GM18951 (cell line): ENCODE results near the gene FBXO4.
A peak's percentile ranks its signal among the peaks of the same experiment; 100 is the strongest.
"Not testable (repeated sequence)": the region's sequence is repeated elsewhere in the genome, so short reads cannot be mapped to it uniquely, and the experiment has no call there.

Experiments
- POLR2A ChIP-seq: IDR thresholded peaks from 4 replicates; pipeline ENCODE4 v1.6.1; 2011; ENCODE audit warnings: mild to moderate bottlenecking; ENCODE audit not compliant: insufficient read length, insufficient read depth; ENCODE audit errors: extremely low read depth
- in situ Hi-C: fragments of 300-500 bp; cut with MboI; formaldehyde crosslinking; loops from one replicate; pipeline ENCODE4 v1.12.0; 2022; ENCODE audit warnings: low sequenced_read_pairs, mixed read lengths, inconsistent platforms; ENCODE audit not compliant: unreplicated experiment

The FBXO4 gene

DNA sequence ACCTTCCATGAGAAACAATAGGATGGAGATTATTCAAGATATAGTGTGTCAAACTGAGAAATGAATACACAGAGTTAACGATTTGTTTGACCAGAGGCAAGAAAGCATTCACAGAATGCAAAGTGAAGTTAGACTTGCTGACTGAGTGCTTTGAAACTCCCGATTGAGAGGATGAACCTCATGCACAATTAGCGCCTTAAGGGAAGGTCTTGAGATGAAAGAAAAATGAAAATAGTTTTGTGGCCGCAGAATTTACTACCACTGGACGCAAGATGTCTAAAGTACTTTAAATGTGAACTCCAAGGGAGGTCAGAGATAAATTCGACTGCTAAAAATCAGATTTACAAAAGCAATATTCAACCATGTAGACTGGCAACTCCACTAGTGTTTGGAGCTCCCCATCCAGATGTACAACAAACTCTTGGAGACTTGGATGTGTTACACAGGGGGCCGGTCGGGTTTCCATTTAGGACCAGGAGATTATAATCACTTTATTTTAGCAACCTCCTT is 21.6 kb upstream of the FBXO4 start:
- in situ Hi-C loops, result no loop called here
- no peak for TF ChIP-seq POLR2A

DNA sequence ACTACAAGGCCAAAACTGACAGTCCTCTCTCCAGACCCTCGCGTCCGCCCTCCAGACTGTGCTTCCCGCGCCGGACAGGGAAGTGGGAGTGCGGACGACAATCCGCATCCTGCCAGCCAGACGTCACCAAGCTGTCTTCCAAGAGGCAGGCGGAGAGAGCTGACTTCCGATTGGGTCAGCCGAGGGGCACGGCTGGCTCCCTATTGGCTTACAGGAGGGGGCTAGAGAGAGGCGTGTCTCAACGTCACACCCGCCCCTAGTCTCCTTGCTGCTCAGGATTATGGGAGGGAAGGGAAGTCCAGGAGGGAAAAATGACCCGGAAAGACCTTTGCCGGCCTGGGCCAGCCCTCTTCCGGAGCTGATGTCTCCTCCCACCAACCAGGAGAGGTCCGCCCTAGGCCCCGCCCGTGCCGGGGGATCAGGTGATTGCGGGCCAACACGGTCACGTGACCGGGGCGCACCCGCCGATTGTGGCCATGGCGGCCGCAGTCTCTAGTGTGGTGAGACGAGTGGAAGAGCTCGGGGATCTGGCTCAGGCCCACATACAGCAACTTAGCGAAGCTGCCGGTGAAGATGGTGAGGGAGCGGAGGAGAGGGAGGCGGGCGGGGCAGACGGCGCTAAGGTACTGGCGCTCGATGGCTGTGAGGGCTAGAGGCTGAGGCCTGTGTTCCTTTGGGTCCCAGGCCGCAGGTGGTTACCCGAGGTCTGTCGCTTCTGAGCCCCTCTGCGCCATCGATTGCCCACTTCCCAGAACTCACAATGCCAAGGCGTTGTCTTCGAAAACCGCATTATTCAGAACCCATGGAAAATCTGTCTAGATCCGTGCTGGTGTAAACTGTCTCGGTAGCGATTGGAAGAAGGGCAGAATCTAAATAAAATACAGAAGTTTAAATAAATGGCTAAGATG is 20.9 kb upstream of the FBXO4 start, which contains the start of gene RIMOC1:
Gene RIMOC1 (plus strand): TSS at position 453 of the 908 bp plus-strand sequence. CDS start 24 bp downstream, at position 477.
- TF ChIP-seq POLR2A, result peak; percentile 91
- in situ Hi-C loops, result no loop called here

DNA sequence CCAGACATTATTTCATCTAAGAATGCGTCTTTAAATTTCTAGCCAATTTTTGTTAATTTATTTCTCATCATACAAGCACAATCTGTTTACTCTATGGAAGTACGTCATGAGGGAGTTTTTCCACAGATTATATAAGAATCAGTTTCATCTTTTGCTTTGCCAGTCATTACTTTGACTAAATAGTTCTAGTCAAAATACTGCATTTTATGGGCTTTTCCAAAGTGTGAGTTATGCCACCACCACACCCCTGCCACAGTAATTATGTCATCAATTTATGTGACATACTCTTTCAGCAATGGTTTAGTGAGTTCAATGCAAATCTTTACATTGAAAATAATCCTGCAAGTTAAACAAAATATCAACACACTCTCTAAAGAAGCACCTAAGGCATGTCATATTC is 18.9 kb upstream of the FBXO4 start:
- in situ Hi-C loops, result no loop called here
- no peak for TF ChIP-seq POLR2A

DNA sequence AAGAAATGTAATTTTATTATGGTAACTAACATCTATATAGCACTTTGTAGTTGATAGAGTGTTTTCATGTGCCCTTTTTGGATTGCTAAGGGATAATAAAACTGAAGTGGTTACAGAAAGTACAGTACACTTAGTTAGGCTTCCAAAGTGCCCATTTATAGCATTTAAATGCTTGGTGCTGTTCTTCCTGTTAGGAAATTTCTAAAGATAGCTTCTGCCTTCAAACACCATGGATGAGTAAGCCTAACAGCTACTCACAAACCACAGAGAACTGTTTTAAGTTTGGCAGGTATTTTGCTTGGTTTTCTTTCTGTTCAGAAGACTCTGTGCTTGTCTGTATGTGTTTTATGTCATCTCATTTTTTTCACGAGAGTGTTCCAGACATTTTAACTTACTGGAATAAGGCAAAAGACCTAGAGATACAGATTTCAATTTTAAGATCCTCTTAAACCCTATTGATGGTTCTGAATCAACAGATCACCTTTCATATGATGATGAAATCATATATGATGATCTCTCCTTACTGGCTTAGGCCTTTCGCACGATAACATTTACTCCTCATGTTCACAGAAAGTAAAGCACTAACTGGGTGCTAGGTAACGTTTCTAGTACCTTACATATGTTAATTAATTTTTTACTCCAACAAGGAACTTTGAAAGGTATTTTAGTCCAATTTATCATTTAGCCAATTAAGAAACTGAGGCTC is 16.6 kb upstream of the FBXO4 start:
- in situ Hi-C loops, result no loop called here
- TF ChIP-seq POLR2A, result no peak

DNA sequence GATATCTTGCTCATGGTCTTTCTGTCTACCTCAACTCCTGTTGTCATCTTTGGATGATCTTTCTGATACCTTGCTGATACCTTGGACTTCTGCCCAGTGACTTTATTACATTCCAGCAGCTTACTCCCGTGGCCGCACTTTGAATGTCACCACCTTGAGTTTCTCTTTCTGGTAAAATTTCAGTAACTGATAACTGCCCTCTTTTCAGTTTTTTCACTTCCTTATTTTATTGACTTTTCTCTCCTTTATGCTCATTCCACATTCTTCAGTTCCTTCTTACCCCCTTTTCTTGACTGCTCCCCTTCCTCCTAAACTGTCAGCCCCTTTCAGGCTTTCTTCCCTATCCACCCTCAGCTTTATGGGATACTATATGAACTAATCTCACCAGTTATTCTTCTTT is 7.0 kb upstream of the FBXO4 start:
- no peak for TF ChIP-seq POLR2A
- in situ Hi-C loops, result no loop called here

DNA sequence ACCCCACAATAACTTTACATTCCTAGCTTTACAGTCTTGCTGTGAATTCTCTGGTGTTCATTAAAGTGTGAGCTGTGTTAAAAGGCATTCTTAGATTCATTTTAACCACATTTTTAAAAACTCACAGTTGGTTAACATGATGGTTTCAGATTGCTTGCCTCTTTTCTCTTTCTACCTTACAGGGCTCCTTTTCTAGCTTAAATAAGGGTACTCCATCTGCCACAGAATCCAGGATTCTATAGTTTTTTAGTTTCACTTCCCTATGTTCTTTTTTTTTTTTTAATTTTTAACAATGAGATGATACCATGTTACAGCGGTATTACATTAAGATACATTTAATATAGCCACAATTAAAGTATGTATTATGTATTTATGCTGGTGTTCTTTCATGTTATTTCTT is 3.9 kb upstream of the FBXO4 start:
- in situ Hi-C loops, result no loop called here

DNA sequence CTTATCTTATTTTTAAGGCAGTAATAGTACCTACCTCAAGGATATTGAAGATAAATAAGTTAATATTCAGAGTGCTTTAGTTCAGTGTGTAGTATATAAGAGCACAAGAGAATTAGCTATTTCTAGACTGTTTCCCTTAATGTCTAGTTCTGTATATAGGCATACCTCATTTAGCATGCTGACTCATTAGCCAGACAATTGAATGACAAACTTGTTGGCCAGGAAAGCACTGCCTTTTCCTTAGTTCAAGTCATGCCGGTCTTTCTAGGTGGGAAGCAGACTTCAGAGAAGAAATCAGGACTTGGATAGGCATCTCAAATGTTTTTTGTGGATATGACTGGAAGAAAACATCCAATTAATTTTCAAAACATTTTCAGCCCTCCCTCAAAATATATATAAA is 3.2 kb upstream of the FBXO4 start:
- TF ChIP-seq POLR2A, result no peak
- in situ Hi-C loops, result no loop called here

More for the DNA sequence above, 3.9 kb upstream of the FBXO4 start:
- TF ChIP-seq POLR2A, result no peak

DNA sequence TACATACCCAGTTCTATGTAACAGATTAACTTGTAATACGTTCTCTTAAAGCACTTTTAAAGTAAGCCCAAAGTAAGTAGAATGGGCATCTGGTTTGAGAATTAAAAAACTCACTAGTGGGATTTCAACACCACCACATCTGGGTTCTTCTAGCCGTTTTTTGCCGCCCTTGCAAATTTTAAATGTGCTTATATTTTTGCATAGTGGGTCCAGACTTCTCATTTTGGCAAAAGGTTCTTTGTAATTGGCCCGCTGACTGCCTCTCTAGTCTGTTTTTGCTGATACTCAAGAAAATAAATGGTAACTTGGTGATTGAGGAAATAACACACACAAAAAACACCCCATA is 582 bp upstream of the FBXO4 start:
- in situ Hi-C loops, result no loop called here

DNA sequence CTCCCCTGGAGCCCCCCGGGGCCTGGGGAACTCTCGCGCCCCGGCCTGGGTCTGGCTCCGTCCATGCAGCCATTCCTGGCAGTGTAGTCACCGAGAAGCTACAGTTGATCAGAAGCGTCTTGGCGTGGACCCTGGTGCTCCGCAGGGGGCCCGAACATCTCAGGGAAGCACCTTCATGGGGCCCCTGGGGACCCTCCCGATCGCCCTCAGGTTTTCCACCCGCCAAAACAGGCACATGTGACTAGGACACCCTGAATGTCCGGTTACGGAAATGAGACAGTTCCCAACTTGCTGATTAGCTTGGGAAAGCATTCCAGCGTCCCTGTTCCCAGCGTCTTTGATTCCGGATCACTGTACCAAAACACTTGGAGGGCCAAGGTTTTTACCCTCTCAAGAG is 472 bp downstream of the FBXO4 start:
- TF ChIP-seq POLR2A, result no peak
- in situ Hi-C loops, result no loop called here

More for the DNA sequence above, 582 bp upstream of the FBXO4 start:
- TF ChIP-seq POLR2A, result no peak

DNA sequence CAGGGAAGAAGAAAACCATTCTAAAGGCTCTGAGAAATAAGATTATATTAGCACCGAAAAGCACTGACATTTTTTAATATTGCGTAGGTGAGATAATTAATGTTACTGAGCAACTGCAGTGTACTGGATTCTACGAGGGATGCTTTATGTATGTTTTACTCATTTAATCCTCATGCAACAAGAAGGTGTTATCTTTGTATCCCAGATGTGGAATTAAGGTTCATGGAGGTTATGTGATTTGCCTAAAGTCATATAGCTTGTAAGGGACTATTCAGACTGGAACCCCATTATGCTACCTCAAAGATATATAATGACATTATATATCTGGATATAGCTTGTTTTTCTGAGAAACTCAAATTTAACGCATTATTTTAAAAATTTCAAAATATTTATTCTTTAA is 2.5 kb downstream of the FBXO4 start:
- no peak for TF ChIP-seq POLR2A
- in situ Hi-C loops, result no loop called here

DNA sequence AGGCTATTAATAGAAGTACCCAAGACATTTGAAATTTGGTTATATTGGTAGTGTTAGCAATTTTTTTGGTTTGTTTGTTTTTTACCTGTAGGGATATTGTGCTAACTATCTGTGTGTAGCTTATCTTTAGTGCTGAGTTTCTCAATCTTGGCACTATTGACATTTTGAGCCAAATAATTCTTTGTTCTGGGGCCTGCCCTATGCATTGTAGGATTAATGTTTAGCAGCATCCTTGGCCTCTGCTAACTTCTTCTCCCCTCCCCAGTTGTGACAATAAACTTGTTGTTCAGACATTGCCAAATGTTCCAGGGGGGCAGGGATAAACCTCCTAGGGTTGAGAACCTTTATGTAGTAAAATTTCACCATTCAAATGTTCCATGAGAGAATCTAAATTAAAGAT is 4.0 kb downstream of the FBXO4 start:
- TF ChIP-seq POLR2A, result no peak
- in situ Hi-C loops, result no loop called here

DNA sequence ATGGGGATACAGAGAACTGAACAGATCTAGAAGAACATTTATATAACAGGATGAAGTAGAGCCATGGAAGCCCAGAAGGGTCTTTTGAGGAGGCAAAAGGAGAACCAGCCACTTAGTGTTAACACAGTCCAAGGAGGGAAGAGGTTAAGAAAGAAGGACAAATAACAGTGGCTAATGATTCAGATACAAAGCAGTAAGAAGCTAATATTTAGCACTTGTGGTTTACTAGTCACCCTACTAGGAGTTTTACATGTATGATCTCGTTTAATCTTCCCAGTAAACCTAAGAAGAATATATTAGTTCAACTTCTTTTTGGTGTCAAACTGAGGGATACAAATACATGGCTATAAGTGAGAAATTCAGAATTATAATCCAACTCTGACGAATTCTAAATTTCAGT is 7.7 kb downstream of the FBXO4 start:
- in situ Hi-C loops, result no loop called here
- no peak for TF ChIP-seq POLR2A

DNA sequence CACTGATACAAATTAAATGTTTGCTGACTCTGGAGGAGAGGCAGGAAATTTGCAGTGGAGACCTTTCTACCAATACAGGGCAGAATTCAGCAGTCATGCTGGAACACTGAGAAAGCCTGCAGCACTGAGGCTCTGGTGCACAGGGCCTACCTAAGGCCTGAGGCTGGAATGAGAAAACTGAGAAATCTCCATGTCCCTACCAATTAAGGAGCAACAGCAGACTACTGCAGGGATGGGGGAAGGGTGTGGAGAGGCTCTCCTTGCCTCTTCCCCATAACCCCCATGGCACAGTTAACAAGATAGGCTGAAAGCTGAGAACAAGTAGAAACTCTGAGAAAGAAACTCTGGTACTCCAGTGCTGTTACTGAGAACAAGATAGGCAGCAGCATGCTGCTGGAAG is 10.5 kb downstream of the FBXO4 start:
- no peak for TF ChIP-seq POLR2A

DNA sequence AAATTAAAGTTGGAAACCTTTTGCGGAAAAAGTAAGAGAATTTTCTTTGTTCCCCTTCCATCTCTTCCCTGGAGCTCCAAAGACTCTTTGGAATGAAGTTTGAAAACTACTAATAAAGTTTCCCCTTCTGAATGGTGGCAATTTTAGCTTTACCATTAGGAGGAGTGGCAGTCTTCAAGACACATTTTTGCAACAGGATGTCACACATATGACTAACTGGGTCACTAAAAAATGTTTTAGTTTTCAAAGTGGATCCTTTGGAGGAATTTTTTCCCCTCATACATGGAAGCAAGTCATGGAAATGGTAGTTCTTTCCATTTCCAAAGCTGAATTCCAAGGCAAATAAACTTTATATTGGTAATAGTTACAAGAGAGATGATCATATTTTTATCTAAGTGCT is 15.6 kb downstream of the FBXO4 start:
- no peak for TF ChIP-seq POLR2A
- in situ Hi-C loops, result no loop called here

More for the DNA sequence above, 10.5 kb downstream of the FBXO4 start:
- in situ Hi-C loops, result no loop called here

DNA sequence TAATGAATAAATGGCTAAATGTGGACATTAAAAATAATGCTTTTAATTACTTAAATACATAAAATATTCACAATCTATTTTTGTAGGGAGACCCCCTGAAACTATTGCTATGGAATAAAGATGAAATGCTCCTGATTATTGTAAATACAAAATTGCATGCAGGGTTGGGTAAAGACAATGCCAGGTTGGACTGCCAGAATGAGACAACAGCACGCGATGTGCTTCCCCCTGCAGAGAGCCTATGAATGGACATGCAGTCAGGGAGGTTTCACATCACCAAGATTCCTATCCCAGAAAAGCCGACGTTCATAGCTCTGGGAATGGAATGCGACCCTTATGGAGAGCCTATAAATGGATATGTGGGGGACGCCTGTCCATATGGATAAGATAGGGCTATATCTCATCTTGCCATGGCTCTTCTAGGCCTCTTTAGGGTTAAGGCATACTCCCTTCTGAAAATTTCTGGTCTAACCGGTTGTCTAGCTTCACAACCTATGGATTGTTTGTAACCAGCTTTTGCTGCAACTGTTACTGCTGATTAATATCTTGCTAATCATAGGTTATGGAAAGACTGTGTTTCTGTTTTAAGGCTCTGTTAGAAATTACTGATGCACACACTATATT is 20.4 kb downstream of the FBXO4 start:
- in situ Hi-C loops, result not testable (repeated sequence)
